Endodermal cell (in vitro differentiated cells): Measurements from ENCODE around the gene TBL1X. TPM values are rescaled to one million over a fixed set of nuclear protein-coding genes. Genes with fewer than 3 reads are reported as not detected.

Experiments used
- DNase-seq: peaks from one replicate; pipeline ENCODE4 v3.0.0-alpha.2; 2017
- H3K27ac ChIP-seq: 2 replicates; pipeline ENCODE4 v1.5.1; 2013; ENCODE audit warnings: mild to moderate bottlenecking, low read depth, low read length, moderate library complexity
- H3K27me3 ChIP-seq: 2 replicates; pipeline ENCODE4 v1.6.1; 2013; ENCODE audit warnings: mild to moderate bottlenecking, low read length, moderate library complexity; ENCODE audit not compliant: insufficient read depth, control insufficient read depth, poor library complexity, severe bottlenecking
- H3K36me3 ChIP-seq: 2 replicates; pipeline ENCODE4 v1.7.0; 2013; ENCODE audit warnings: mild to moderate bottlenecking, low read length, moderate library complexity; ENCODE audit not compliant: control insufficient read depth, insufficient read depth
- H3K4me1 ChIP-seq: one replicate; pipeline ENCODE4 v1.7.0; 2013; ENCODE audit warnings: low read length; ENCODE audit not compliant: control insufficient read depth, insufficient read depth
- H3K4me3 ChIP-seq: 2 replicates; pipeline ENCODE4 v1.5.1; 2013; ENCODE audit warnings: mild to moderate bottlenecking, low read length, moderate library complexity
- H3K9ac ChIP-seq: 2 replicates; pipeline ENCODE4 v1.6.1; 2013; ENCODE audit warnings: mild to moderate bottlenecking, low read length, moderate library complexity; ENCODE audit not compliant: poor library complexity, severe bottlenecking; ENCODE audit errors: extremely low read depth
- H3K9me3 ChIP-seq: 2 replicates; pipeline ENCODE4 v1.6.1; 2013; ENCODE audit warnings: mild to moderate bottlenecking, low read length, moderate library complexity; ENCODE audit not compliant: control insufficient read depth
- H3K27ac Mint-ChIP-seq: 2 replicates; pipeline ENCODE4 v1.8.0; 2020; ENCODE audit warnings: mixed read lengths
- H3K27me3 Mint-ChIP-seq: 2 replicates; pipeline ENCODE4 v1.8.0; 2021; ENCODE audit warnings: mild to moderate bottlenecking, mixed read lengths; ENCODE audit not compliant: insufficient read depth
- H3K36me3 Mint-ChIP-seq: 2 replicates; pipeline ENCODE4 v1.8.0; 2020; ENCODE audit warnings: low read depth, mixed read lengths
- H3K4me1 Mint-ChIP-seq: 2 replicates; pipeline ENCODE4 v1.8.0; 2020; ENCODE audit warnings: mixed read lengths
- H3K4me3 Mint-ChIP-seq: 2 replicates; pipeline ENCODE4 v1.8.0; 2020; ENCODE audit warnings: mild to moderate bottlenecking, moderate library complexity, mixed read lengths
- H3K9me3 Mint-ChIP-seq: 2 replicates; pipeline ENCODE4 v1.8.0; 2020; ENCODE audit warnings: mild to moderate bottlenecking, mixed read lengths
- CTCF ChIP-seq: fragments of 200-600 bp; sonication (generic); conservative IDR thresholded peaks from 2 replicates; pipeline ENCODE4 v1.5.0; 2021; ENCODE audit warnings: antibody characterized with exemption, mild to moderate bottlenecking
- WGBS, 2 experiments: methylation state at CpG; one replicate each; pipeline versions ENCODE4 v1.1.5 to v1.1.7; 2013; ENCODE audit warnings: missing lambda C conversion rate in 2 of 2, mixed read lengths in 1 of 2; ENCODE audit not compliant: insufficient coverage in 1 of 2, insufficient read length in 1 of 2; 5-methylcytosine and 5-hydroxymethylcytosine counted together
- total RNA-seq, 2 donors: library from RNA; stranded (reverse); fragmentation: NEBNext Ultra II Directional in 1 of 2; extraction: Animal tissue kit (Norgen Biotek cat#: 25700) in 1 of 2; gene quantifications; 2 replicates in 1 of 2; 3 replicates in 1 of 2; pipeline ENCODE4 v1.2.1, GENCODE V29; 2021

TBL1X gene
- total RNA-seq, 2 donors from 2014 or later: 19.1 to 24.1 TPM

GRCh38 chrX:9558615-9559014 lies 93.8 kb downstream of the TBL1X start:
- H3K27ac Mint-ChIP-seq: no peak overlapping the region
- WGBS, 2 experiments: 93 to 100% methylated on average over 1 to 4 of the region's 4 CpGs
- no peak for DNase-seq
- H3K27me3 Mint-ChIP-seq: no peaks in the 10 kb centered on the region
- H3K4me1 Mint-ChIP-seq: no peaks in the 10 kb centered on the region
- no peak overlapping the region for H3K4me3 Mint-ChIP-seq
- Histone ChIP-seq H3K9ac (no peak overlapping the region), H3K4me3 (no peak overlapping the region), H3K9me3 (no peaks in the 10 kb centered on the region), H3K27me3 (no peaks in the 10 kb centered on the region), H3K27ac (no peak overlapping the region), H3K36me3 (no peaks in the 10 kb centered on the region), H3K4me1 (no peaks in the 10 kb centered on the region)
- no peak for TF ChIP-seq CTCF
- H3K36me3 Mint-ChIP-seq: no peaks in the 10 kb centered on the region
- peaks cover 65% of the 10 kb centered on the region for H3K9me3 Mint-ChIP-seq

- no peak for DNase-seq
- Histone ChIP-seq H3K36me3 (no peaks in the 10 kb centered on the region), H3K9ac (no peak overlapping the region), H3K27me3 (no peaks in the 10 kb centered on the region), H3K4me1 (no peaks in the 10 kb centered on the region), H3K9me3 (no peaks in the 10 kb centered on the region), H3K27ac (no peak overlapping the region), H3K4me3 (no peak overlapping the region)
- Mint-ChIP-seq H3K27ac (no peak overlapping the region), H3K27me3 (no peaks in the 10 kb centered on the region), H3K9me3 (peaks cover 67% of the 10 kb centered on the region), H3K36me3 (peaks cover 4% of the 10 kb centered on the region), H3K4me1 (no peaks in the 10 kb centered on the region), H3K4me3 (no peak overlapping the region)
- WGBS, 2 experiments: 97 to 100% methylated on average over 2 to 9 of the region's 9 CpGs
- no peak for TF ChIP-seq CTCF
These were observed 95.4 kb downstream of the TBL1X start for GRCh38 chrX:9560219-9560618.

GRCh38 chrX:9561199-9561598 lies 96.3 kb downstream of the TBL1X start:
- Mint-ChIP-seq H3K4me3 (no peak overlapping the region), H3K4me1 (no peaks in the 10 kb centered on the region), H3K9me3 (peaks cover 66% of the 10 kb centered on the region), H3K27ac (no peak overlapping the region), H3K27me3 (no peaks in the 10 kb centered on the region), H3K36me3 (peaks cover 4% of the 10 kb centered on the region)
- no peaks in the 10 kb centered on the region for H3K27me3 ChIP-seq
- no peak for DNase-seq
- no peaks in the 10 kb centered on the region for H3K4me1 ChIP-seq
- no peak overlapping the region for H3K4me3 ChIP-seq
- TF ChIP-seq CTCF: no peak
- 92 to 100% methylated on average over 1 to 5 of the region's 5 CpGs for WGBS, 2 experiments
- no peaks in the 10 kb centered on the region for H3K9me3 ChIP-seq
- H3K27ac ChIP-seq: no peak overlapping the region
- no peaks in the 10 kb centered on the region for H3K36me3 ChIP-seq
- H3K9ac ChIP-seq: no peak overlapping the region
